Muscle layer of duodenum (tissue), 2 donors: Measurements from ENCODE around the gene IL21.
"Not testable (repeated sequence)": the region's sequence is repeated elsewhere in the genome, so short reads cannot be mapped to it uniquely, and the experiment has no call there.

Experiments
- H3K27ac ChIP-seq: one replicate; pipeline ENCODE4 v1.7.0; 2013; ENCODE audit warnings: mild to moderate bottlenecking, low read length
- H3K27me3 ChIP-seq: one replicate; pipeline ENCODE4 v1.7.0; 2013; ENCODE audit warnings: low read depth, mild to moderate bottlenecking, control low read depth, low read length
- H3K36me3 ChIP-seq, 2 donors: one replicate each; pipeline ENCODE4 v1.7.0; 2013; ENCODE audit warnings: low read length in 2 of 2, control low read depth in 1 of 2, mild to moderate bottlenecking in 1 of 2; ENCODE audit not compliant: insufficient read depth in 2 of 2, control insufficient read depth in 1 of 2
- H3K4me1 ChIP-seq, 2 donors: one replicate each; pipeline ENCODE4 v1.7.0; 2013; ENCODE audit warnings: low read length in 2 of 2, mild to moderate bottlenecking in 2 of 2, control low read depth in 1 of 2, moderate library complexity in 1 of 2; ENCODE audit not compliant: insufficient read depth in 2 of 2, control insufficient read depth in 1 of 2
- H3K4me3 ChIP-seq, 2 donors: one replicate each; pipeline ENCODE4 v1.7.0; 2013; ENCODE audit warnings: low read length in 2 of 2, low read depth in 1 of 2, mild to moderate bottlenecking in 1 of 2
- H3K9me3 ChIP-seq, 2 donors: one replicate each; pipeline ENCODE4 v1.7.0; 2013; ENCODE audit warnings: low read length in 2 of 2, control low read depth in 1 of 2, mild to moderate bottlenecking in 1 of 2; ENCODE audit not compliant: control insufficient read depth in 1 of 2
- donor health status: healthy.

The IL21 gene

DNA sequence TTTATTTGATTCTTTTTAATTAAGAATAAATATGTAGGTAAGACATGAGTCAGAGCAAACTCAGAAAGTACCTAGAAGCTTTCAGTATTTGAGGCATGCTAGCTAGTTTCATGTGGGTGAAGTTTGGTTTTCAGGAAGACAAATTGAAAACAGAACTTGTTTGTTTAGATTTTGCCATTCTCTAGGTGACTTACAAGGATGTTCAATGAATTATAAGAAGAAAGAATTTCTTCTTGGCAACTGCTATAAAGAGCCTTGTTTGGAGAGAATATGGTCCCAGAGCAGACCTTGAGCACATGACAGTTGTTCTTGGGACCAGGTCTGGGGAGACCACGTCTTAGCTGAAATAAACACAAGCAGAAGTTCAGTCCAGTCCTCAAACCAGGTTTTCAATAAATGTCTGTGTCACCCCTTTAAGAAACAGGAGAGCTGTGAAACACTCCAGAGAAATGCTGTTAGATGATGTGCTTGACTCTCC is 38.0 kb upstream of the IL21 start:
- H3K27ac ChIP-seq: no peak overlapping the region
- H3K9me3 ChIP-seq: no peaks in the 10 kb centered on the region
- no peaks in the 10 kb centered on the region for H3K4me1 ChIP-seq
- H3K36me3 ChIP-seq: no peaks in the 10 kb centered on the region
- H3K4me3 ChIP-seq: no peak overlapping the region
- no peaks in the 10 kb centered on the region for H3K27me3 ChIP-seq

DNA sequence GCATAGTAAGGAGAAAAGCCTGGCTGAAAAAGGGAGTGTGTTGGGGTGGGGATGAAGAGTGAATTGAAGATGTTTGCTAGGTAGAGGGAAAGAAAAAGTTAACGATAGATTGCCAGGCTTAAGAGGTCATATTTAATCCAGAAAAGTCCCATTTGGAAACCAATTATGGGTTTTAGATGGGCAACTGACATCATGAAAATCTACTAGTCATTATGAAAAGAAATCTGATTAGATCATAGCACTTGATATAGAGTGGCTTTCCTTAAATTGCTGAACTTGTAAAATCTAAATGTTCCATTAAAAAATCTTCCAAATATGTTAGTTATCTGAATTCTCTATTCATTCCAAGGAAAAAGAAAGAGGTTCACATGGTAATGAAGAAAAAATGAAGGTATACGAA is 37.5 kb upstream of the IL21 start:
- Histone ChIP-seq H3K27ac (no peak overlapping the region), H3K4me3 (no peak overlapping the region), H3K27me3 (no peaks in the 10 kb centered on the region), H3K36me3 (no peaks in the 10 kb centered on the region), H3K4me1 (no peaks in the 10 kb centered on the region), H3K9me3 (no peaks in the 10 kb centered on the region)

DNA sequence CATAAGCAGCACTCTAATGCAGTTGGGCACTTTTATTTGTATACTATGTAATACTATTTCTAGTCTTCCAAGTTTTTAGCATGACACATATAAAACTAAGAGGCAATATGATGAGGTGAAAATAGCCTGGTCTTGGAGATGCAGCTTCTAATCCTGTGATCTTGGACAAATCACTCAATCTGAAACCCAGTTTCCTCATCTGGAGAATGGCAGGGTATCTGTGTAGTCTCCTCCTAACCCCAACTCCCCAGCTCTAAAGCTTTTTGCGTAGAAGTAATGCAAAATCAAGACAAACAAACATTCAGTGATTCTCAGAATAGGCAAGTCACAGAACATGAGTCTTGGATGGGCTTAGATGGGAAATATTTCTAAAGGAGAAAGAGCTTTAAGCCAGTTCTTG is 36.7 kb upstream of the IL21 start:
- Histone ChIP-seq H3K27me3 (no peaks in the 10 kb centered on the region), H3K4me3 (no peak overlapping the region), H3K9me3 (no peaks in the 10 kb centered on the region), H3K4me1 (no peaks in the 10 kb centered on the region), H3K27ac (no peak overlapping the region), H3K36me3 (no peaks in the 10 kb centered on the region)

DNA sequence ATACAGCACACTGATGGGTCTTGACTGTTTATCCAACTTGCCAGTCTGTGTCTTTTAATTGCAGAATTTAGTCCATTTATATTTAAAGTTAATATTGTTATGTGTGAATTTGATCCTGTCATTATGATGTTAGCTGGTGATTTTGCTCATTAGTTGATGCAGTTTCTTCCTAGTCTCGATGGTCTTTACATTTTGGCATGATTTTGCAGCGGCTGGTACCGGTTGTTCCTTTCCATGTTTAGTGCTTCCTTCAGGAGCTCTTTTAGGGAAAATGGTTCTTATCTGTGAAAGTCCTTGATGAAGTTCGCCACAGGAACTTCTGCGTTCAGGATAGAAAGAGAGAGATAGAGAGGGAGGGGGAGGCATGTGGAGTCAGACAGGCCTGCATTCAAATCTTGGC is 35.7 kb upstream of the IL21 start:
- not testable (repeated sequence) for H3K27ac ChIP-seq, H3K4me1 ChIP-seq, H3K27me3 ChIP-seq, H3K36me3 ChIP-seq, H3K9me3 ChIP-seq, H3K4me3 ChIP-seq

DNA sequence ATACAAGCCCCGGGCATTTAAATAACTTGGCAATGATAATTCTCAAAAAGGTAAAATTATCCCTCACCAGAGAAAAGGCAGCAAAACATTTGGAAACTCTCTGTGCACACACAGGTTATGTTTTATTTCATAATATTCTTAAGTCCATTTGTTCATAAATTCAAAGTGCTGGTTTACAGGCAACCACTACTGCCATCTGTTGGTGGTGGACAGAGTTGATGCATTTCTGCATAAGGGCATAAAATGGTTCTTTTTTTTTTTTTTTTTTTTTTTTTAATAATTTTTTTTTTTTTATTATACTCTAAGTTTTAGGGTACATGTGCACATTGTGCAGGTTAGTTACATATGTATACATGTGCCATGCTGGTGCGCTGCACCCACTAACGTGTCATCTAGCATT is 31.5 kb upstream of the IL21 start:
- no peak overlapping the region for H3K27ac ChIP-seq
- no peaks in the 10 kb centered on the region for H3K9me3 ChIP-seq
- H3K36me3 ChIP-seq: no peaks in the 10 kb centered on the region
- H3K27me3 ChIP-seq: no peaks in the 10 kb centered on the region
- H3K4me3 ChIP-seq: no peak overlapping the region
- no peaks in the 10 kb centered on the region for H3K4me1 ChIP-seq

DNA sequence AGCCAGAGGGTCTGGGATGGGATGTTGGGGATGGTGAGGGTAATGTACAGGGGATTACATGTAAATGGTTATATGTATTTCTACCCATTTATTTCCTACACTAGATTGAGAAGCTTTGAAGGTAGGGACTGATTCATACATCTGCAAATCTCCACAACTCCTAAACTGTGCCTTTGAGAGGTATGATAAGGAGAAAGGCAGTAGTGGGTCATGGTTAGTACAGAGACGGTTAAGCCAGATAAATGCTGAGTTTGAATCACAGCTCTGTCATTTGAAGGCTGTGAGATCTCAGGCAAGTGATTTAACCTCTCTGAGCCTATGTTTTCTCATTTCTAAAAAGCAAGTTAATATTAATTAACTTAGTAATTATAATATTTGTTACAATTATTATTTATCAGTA is 29.3 kb upstream of the IL21 start:
- Histone ChIP-seq H3K4me1 (no peaks in the 10 kb centered on the region), H3K4me3 (no peak overlapping the region), H3K27me3 (no peaks in the 10 kb centered on the region), H3K36me3 (no peaks in the 10 kb centered on the region), H3K27ac (no peak overlapping the region), H3K9me3 (no peaks in the 10 kb centered on the region)

DNA sequence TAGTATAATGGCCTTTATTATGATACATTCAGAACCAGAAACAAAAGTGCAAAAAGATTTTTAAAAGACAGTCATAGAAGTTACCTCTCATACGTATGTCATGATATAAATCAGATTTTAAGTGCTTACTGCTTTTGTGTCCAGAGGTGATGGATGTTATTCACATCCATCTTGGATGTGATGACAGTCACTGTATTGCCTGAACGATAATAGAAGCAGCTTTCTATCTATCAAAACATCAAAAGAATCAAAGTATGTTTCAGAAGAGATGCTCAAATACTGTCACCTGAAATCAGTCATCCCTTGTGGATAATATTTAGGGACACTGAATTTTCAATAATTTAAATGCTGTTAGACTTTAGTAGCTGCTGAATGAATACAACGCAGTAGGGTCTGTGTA is 26.8 kb upstream of the IL21 start:
- Histone ChIP-seq H3K4me3 (no peak overlapping the region), H3K36me3 (no peaks in the 10 kb centered on the region), H3K4me1 (no peaks in the 10 kb centered on the region), H3K27ac (no peak overlapping the region), H3K9me3 (no peaks in the 10 kb centered on the region), H3K27me3 (no peaks in the 10 kb centered on the region)

DNA sequence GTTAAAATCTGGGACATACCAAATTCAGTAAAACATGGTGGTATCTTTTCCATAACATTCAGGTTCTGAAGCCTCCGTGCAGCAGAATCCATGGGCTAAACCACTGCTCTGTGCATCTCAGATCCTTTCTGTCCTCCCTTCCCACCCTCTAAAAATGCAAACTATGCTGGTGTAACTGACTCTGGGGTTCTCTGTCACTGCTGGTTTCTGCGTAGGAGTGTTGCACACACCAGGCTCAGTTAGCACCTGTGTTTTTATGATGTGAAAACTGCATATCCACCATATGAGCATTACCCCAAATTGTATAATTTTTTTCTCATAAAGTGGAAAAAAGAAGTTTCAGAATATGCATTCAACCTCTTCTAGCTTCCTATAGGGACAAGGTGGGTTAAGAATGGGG is 22.4 kb upstream of the IL21 start:
- Histone ChIP-seq H3K27me3 (no peaks in the 10 kb centered on the region), H3K4me3 (no peak overlapping the region), H3K27ac (no peak overlapping the region), H3K36me3 (no peaks in the 10 kb centered on the region), H3K9me3 (no peaks in the 10 kb centered on the region), H3K4me1 (no peaks in the 10 kb centered on the region)

DNA sequence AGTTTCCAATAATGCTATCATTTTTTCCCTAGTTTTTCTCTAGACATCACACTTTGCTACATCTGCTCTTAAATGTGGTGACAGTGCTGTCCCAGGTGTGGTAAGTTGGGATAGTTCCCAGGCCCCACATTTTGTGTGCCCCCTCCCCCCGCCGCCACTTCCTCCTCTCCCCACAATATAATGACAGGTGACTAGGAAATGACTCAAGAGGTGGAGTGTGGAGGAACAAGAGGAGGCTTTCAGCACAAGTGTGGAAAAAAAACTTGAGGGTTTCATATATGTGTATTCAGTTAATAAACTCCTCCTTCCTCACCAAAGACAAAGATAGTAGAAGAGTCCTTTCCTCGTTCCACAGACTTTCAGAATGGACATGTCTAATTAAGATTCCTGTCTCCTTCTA is 18.3 kb upstream of the IL21 start:
- Histone ChIP-seq H3K36me3 (no peaks in the 10 kb centered on the region), H3K9me3 (no peaks in the 10 kb centered on the region), H3K27ac (no peak overlapping the region), H3K4me1 (no peaks in the 10 kb centered on the region), H3K27me3 (no peaks in the 10 kb centered on the region), H3K4me3 (no peak overlapping the region)

DNA sequence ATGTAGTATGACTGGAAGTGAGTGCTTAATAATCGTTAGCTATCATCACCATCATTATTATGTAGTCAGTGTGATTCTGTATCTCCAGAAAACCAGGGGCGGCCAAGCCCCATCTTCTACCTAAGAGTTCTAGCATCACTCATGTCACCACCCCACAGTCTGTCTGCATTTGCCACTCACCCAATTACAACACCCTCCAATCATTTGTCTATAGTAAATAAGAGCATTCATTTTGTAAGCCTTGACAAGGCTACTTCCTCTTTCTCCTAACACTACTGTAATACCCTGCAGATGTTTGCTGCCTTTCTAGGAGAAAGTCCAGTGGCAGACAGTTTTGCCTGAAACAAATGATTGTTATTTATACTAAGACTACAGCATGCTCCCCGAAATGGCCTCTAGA is 15.8 kb upstream of the IL21 start:
- H3K4me1 ChIP-seq: no peaks in the 10 kb centered on the region
- no peaks in the 10 kb centered on the region for H3K9me3 ChIP-seq
- no peaks in the 10 kb centered on the region for H3K27me3 ChIP-seq
- H3K4me3 ChIP-seq: no peak overlapping the region
- no peaks in the 10 kb centered on the region for H3K36me3 ChIP-seq
- no peak overlapping the region for H3K27ac ChIP-seq

DNA sequence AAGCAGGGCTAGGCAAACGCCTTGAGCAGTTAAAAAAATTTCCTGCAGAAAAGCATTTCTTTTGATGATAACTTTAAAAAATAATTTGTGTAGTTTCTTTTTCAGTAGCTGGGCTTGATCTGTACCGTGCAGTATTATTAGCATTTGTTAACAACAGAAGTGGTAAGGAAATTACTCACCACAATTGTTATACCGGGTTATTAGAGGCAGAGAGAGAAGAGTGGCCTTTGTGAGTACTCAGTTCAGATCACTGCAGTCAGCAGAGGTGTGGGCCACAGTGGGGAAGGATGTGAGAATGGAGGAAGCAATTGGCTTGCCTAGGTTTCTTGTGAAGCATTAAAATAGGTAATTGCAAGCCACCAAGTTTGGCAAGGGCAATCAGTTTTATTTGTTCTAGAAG is 14.3 kb upstream of the IL21 start:
- no peaks in the 10 kb centered on the region for H3K9me3 ChIP-seq
- no peak overlapping the region for H3K27ac ChIP-seq
- no peaks in the 10 kb centered on the region for H3K27me3 ChIP-seq
- no peaks in the 10 kb centered on the region for H3K4me1 ChIP-seq
- H3K4me3 ChIP-seq: no peak overlapping the region
- H3K36me3 ChIP-seq: no peaks in the 10 kb centered on the region

DNA sequence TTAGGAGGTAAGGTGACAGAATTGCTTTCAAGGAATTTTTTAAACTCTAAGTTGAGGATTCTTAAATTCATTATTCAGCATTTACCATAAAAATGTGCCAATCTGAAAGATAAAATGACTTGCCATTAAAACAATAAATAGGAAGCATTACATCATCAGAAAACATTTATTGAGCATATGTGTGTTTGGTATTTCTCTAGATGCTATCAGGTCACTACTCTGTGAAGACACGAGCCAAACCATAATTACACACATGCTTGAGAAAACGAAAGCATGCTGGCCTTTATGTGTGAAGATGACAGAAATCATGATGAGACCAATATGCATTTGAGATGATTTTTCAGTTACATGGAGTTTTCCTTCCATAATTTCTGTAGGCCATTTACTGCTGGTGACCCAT is 12.3 kb upstream of the IL21 start:
- no peaks in the 10 kb centered on the region for H3K9me3 ChIP-seq
- H3K36me3 ChIP-seq: no peaks in the 10 kb centered on the region
- H3K27ac ChIP-seq: no peak overlapping the region
- H3K4me3 ChIP-seq: no peak overlapping the region
- no peaks in the 10 kb centered on the region for H3K27me3 ChIP-seq
- no peaks in the 10 kb centered on the region for H3K4me1 ChIP-seq
